GM19043 (cell line): ENCODE measurements around the gene IFT74.
A peak's percentile ranks its signal among the peaks of the same experiment; 100 is the strongest.

Experiments
- ATAC-seq: cut with Tn5 transposase; IDR thresholded peaks from one replicate; pipeline ENCODE4 v1.9.1; 2021; ENCODE audit warnings: low read depth; ENCODE audit not compliant: unreplicated experiment

IFT74 gene

DNA sequence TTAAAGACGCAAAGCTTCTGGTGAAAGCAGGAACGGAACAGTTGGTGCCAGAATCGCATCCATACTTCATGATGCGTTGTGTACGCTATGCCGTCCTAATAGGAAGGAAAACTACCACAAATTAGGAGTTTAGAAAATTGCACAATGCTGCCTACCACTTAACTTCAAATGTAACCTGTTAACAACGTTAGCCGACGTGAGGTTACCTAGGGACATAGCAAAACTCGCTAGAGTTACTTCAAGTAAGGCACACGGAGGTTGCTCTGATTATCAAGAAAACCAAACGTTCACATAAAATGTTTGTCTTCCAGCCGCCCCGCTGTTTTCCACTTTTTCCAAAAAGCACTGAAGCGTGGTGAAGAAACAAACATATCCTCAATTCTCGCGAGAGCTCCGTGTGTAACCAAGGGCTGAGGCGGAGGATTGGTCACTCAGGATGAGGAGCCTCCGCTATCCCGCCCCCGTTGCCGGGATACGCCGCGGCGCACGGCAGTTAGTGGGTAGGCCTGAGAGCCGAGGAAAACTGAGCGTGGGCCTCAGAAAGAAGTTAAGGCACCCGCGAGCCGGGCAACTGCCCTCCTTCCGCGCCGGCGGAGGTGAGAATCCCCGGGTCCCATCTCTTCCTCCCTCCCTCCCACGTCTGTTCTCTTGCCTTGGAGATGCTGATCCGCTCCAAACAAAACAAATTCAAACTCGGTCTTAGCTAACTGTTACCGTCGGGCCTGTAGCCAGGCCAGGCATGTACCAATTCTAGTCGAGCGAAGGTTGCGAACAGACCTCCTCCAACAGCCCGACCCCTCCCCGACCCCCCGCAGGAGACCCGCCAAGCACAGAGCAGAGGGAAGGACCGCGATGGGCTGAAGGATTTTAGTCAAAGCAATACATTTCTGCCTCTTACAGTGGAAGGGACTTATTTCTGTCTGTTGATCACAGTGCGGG lies at the start of gene IFT74:
Gene IFT74 (plus strand): TSS at position 492 of the 939 bp plus-strand sequence. CDS start 5,556 bp downstream, outside the sequence.
- peak; percentile 96 for ATAC-seq

DNA sequence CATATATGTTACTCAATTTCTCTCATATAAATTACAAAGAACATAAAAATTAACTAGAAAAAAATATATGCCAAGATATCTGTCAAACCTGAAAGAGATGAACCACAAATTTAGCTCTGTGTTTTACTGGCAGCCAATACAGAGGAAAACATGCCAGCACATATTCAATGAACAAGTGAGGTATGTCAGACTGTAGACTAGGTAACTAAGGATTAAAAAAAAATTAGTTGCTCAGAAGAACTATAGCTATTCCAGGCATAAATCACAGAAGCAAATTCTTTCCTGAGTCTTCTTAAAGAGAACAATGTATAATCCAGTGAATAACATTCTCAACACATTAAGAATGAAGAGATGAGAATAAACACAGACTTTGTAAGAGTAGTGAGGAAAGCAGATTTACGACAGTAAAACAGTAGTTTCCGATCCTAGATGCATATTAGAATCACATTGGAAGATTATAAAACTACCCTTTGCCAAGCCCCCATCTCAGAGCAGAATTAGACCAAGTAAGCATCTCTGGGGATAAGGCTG lies 43.0 kb upstream of the IFT74 start:
- ATAC-seq = no peak

- no peak for ATAC-seq
Measured at GRCh38 chr9:26919698-26920097, 36.5 kb upstream of the IFT74 start.

- ATAC-seq = no peak
Measured at GRCh38 chr9:26925609-26926008, 30.6 kb upstream of the IFT74 start.

- no peak for ATAC-seq
Measured at GRCh38 chr9:26928902-26929495, 27.2 kb upstream of the IFT74 start.

GRCh38 chr9:26935847-26936246 lies 20.4 kb upstream of the IFT74 start:
- no peak for ATAC-seq

DNA sequence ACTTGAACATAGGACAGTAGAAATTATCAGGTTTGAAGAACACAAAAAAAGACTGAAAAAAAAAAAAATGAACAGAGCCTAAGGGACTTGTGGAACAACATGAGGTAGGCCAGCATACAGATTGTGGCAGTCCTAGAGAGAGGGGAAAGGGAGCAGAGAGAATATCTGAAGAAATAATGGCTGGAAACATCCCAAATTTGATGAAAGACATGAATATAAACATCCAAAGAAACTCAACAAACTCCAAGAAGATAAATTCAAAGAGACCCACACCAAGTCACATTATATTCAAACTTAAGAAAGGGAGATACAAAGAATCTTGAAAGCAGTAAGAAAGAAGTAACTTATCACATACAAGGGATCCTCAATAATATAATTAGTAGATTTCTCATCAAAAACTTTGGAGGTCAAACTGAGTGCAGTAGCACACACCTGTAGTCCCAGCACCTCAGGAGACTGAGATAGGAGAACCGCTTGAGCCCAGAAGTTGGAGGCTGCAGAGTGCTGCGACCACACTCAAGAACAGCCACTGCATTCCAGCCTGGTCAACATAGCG lies 18.3 kb upstream of the IFT74 start:
- no peak for ATAC-seq

GRCh38 chr9:26939955-26940711 lies 16.1 kb upstream of the IFT74 start:
- no peak for ATAC-seq

DNA sequence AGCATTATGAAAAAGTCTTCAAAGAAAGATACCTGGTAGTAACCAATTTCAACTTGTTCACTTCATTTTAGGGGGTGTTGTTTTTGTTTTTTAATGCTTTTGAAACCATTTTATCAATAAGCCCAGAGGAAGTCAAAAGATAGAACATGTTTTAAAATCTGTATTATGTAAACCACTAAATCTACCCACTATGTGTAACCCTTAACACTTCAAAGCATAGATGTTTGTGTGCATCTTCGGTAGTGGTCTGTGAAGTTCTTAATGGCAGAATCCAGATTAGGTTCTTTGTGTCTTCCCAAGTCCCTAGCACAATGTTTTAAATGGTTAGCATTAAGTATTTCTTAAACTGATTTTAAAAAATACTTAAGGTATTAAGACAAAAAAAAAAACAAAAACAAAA lies 15.4 kb upstream of the IFT74 start:
- ATAC-seq = no peak

DNA sequence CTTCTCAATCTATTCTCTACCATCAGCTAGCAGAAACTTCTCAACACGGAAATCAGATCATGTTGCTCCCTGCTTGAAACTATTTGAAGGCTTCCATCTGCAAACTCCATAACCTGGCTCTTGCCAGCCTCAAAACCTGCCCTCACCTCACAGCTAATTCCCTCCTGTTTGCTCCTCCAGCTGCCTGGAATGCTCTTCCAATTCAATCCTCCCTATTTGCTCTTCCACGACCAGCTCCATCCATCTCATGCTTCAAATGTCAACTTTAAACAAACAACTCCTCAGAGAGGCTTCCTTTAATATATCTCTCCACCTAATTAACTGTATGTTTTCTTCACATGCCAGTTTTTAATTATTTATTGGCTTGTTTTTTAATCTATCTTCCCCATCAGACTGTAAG lies 10.6 kb upstream of the IFT74 start:
- no peak for ATAC-seq

GRCh38 chr9:26946753-26947727 lies 9.2 kb upstream of the IFT74 start, which contains the start of gene PLAA:
Gene PLAA, minus strand, starts transcription at chr9:26947242. Its CDS starts 197 bp downstream, at chr9:26947045.
- ATAC-seq = peak; percentile 99

DNA sequence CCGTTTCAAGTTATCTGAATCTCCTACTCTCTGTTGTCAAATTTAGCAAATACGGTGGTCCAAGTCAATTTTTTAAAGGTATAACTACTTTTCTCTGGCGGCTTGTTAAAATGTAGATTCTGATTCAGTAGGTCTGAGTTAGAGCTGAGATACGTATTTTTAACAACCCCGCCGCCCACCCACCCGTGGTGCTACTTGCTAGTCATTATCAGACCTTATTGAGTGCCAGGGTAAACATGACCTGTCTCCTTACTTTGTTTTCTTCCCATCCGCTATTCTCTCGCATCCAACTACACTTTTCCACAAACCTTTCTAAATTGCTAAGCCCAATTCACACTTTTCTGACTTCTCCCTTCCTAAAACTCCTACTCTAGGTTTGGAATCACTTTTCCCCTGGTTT lies 8.5 kb upstream of the IFT74 start:
- no peak for ATAC-seq

GRCh38 chr9:26949637-26950069 lies 6.6 kb upstream of the IFT74 start:
- ATAC-seq = no peak

- ATAC-seq = no peak
Measured at GRCh38 chr9:26950521-26950920, 5.7 kb upstream of the IFT74 start.

GRCh38 chr9:26951794-26952193 lies 4.4 kb upstream of the IFT74 start:
- no peak for ATAC-seq

GRCh38 chr9:26954050-26954508 lies 2.1 kb upstream of the IFT74 start:
- ATAC-seq = no peak

DNA sequence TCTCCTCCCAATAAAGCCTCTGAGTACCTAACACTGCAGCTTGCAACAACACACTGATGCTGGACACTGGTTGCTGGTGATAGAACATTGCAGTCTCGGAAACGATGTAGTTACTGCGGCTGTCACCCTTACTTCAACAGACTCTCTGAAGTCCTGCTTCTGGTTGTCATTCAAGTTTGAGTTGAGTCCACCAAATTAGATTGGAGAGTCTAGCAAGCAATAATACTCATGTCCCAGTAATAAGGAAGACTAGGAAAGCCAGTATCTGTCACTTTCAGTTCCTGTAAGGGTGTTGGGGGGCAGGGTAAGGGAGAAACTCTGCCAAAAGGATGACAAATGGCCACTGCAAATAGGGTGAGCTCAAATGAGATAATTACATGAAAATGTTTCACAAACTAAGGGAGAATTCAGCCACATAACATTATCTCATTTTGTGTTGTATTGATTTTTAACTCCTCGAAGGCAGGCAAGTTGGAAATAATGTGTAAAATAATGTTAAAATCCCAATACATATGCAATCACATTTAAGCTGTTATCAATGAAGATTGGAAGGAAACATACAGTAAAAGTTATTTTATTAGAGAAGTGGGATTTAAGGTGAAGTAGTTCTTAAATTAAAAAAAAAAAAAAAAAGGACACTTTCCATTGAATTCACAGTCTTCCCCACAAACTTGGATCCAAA lies 849 bp upstream of the IFT74 start:
- peak; percentile 31 for ATAC-seq

- no peak for ATAC-seq
Measured at GRCh38 chr9:26956860-26957233, 635 bp downstream of the IFT74 start.

GRCh38 chr9:26971721-26972120 lies 15.5 kb downstream of the IFT74 start:
- no peak for ATAC-seq
